ENCODE results near the gene SERPINB12.

The SERPINB12 gene

GRCh38 chr18:63552581-63552980, 10.4 kb downstream of the SERPINB12 start:
- no peak for DNase-seq

- DNase-seq: no peak
Measured at GRCh38 chr18:63553081-63553480, 10.9 kb downstream of the SERPINB12 start.

GRCh38 chr18:63559567-63560491, 17.7 kb downstream of the SERPINB12 start:
- no peak for DNase-seq

- DNase-seq: no peak
Measured at GRCh38 chr18:63562284-63562683, 20.1 kb downstream of the SERPINB12 start.

GRCh38 chr18:63564021-63564420, 21.9 kb downstream of the SERPINB12 start:
- no peak for DNase-seq

- no peak for DNase-seq
Measured at GRCh38 chr18:63564561-63564960, 22.4 kb downstream of the SERPINB12 start.

- DNase-seq: no peak
Measured at GRCh38 chr18:63567276-63567675, 25.1 kb downstream of the SERPINB12 start.

GRCh38 chr18:63567825-63568224, 25.7 kb downstream of the SERPINB12 start:
- no peak for DNase-seq

- DNase-seq: no peak
Measured at GRCh38 chr18:63570721-63571120, 28.6 kb downstream of the SERPINB12 start.

GRCh38 chr18:63575681-63576080, 33.5 kb downstream of the SERPINB12 start:
- no peak for DNase-seq

- DNase-seq: no peak
Measured at GRCh38 chr18:63578357-63578958, 36.3 kb downstream of the SERPINB12 start.

GRCh38 chr18:63579616-63580015, 37.4 kb downstream of the SERPINB12 start:
- no peak for DNase-seq

GRCh38 chr18:63585988-63586387, 43.8 kb downstream of the SERPINB12 start:
- no peak for DNase-seq

GRCh38 chr18:63586431-63586830, 44.3 kb downstream of the SERPINB12 start:
- no peak for DNase-seq

GRCh38 chr18:63586966-63587365, 44.8 kb downstream of the SERPINB12 start, which contains the start of gene SERPINB13:
Gene SERPINB13, plus strand, starts transcription at chr18:63587343. Its CDS starts 1,325 bp downstream, at chr18:63588668.
- no peak for DNase-seq

GRCh38 chr18:63588909-63589308, 46.7 kb downstream of the SERPINB12 start:
- DNase-seq: no peak

- DNase-seq: no peak
Measured at GRCh38 chr18:63590373-63590772, 48.2 kb downstream of the SERPINB12 start.

GRCh38 chr18:63590966-63591695, 49.0 kb downstream of the SERPINB12 start:
- no peak for DNase-seq

GRCh38 chr18:63591725-63592124, 49.6 kb downstream of the SERPINB12 start:
- no peak for DNase-seq

- no peak for DNase-seq
Measured at GRCh38 chr18:63592471-63592870, 50.3 kb downstream of the SERPINB12 start.

- no peak for DNase-seq
Measured at GRCh38 chr18:63596964-63597363, 54.8 kb downstream of the SERPINB12 start.

- DNase-seq: no peak
Measured at GRCh38 chr18:63603355-63603754, 61.2 kb downstream of the SERPINB12 start.

GRCh38 chr18:63603772-63604171, 61.6 kb downstream of the SERPINB12 start:
- no peak for DNase-seq
